ENCODE data around the gene SRRM3. TPM values are rescaled to one million over a fixed set of nuclear protein-coding genes. Genes with fewer than 3 reads are reported as not detected.

Gene SRRM3
- total and polyA plus RNA-seq, 9 of the 15 experiments (the other 6 are each of a cell fraction or from before 2014, with no cell fraction given): 0.04 to 0.91 (median 0.46) TPM; not detected in 2

- ChIA-PET POLR2A (interaction anchor here (1.1 to 3.6 kb wide), 2 partner anchors 9 to 23 kb away, joined by 5 to 15 read pairs; no protein-coding TSS in a partner anchor), CTCF (ENCODE audit: low intra/inter-chr PET ratio) (no interaction called here)
- Histone ChIP-seq H3K9ac (ENCODE audit: insufficient read depth in 1 of 2, low read depth in 2 of 2, low read length in 2 of 2) (no peak overlapping the region), H3K36me3 (ENCODE audit: control insufficient read depth, insufficient read depth, low read length) (peaks cover 91% of the 10 kb centered on the region), H3K4me2 (ENCODE audit: insufficient read depth, low read length) (no peak overlapping the region), H3K27me3 (ENCODE audit: control insufficient read depth in 2 of 2, insufficient read depth in 2 of 2, low read length in 2 of 2) (no peaks in the 10 kb centered on the region), H4K20me1 (replicated peaks; ENCODE audit: control insufficient read depth, insufficient read depth, low read length) (peaks cover 52% of the 10 kb centered on the region), H3K79me2 (ENCODE audit: control insufficient read depth, insufficient read depth, low read length) (peaks cover 98% of the 10 kb centered on the region), H3K4me1 (replicated peaks in 1 of 2; ENCODE audit: control insufficient read depth in 2 of 2, insufficient read depth in 2 of 2, low read length in 2 of 2) (peaks cover 23 to 26% of the 10 kb centered on the region in 2 experiments), H3K9me1 (ENCODE audit: control insufficient read depth, insufficient read depth, low read length) (peaks cover 2% of the 10 kb centered on the region), H3K4me3 (no peak overlapping the region), H3K27ac (ENCODE audit: extremely low read depth, low read depth, low read length) (no peak overlapping the region), H3K9me3 (replicated peaks; ENCODE audit: control insufficient read depth, insufficient read depth, low read depth, low read length) (no peaks in the 10 kb centered on the region), H2AFZ (ENCODE audit: low read depth, low read length) (no peak overlapping the region)
- DNase-seq (ENCODE audit: extremely low read depth in 1 of 4, low spot score in 3 of 4): peak in 1 of 4 experiments; percentile 4
- intact Hi-C loops (cut with micrococcal nuclease) (no loop called here), in situ Hi-C loops (cut with MboI) (no loop called here)
- BruUV-seq (replicated peaks): no TSS peak
- peak; percentile 38 for TF ChIP-seq PKNOX1 (IDR thresholded peaks at IDR 0.05)
- TF ChIP-seq PBX2 (CRISPR knock-in tag; IDR thresholded peaks at IDR 0.05; ENCODE audit: low read depth): no peak
- no peak for TF ChIP-seq PBX2 (tag; conservative IDR thresholded peaks at IDR 0.05; ENCODE audit: low read depth)
- no peak for FAIRE-seq
- no peak for ATAC-seq
- WGBS (ENCODE audit: insufficient coverage, low coverage, missing lambda C conversion rate): 76% methylated on average over 9 of the region's 9 CpGs
These were observed 130.4 kb downstream of the SRRM3 start for GRCh38 chr7:76332078-76332477.

Measured in K562 (cell line).